ENCODE measurements around the gene USP40.

Gene USP40

GRCh38 chr2:233492078-233492477 is 74.5 kb downstream of the USP40 start:
- no peak for DNase-seq

- DNase-seq: no peak
Measured at GRCh38 chr2:233491326-233491725, 75.3 kb downstream of the USP40 start.

GRCh38 chr2:233490831-233491230 is 75.8 kb downstream of the USP40 start:
- no peak for DNase-seq

- DNase-seq: no peak
Measured at GRCh38 chr2:233489666-233490065, 76.9 kb downstream of the USP40 start.

- no peak for DNase-seq
Measured at GRCh38 chr2:233489143-233489542, 77.4 kb downstream of the USP40 start.

- DNase-seq: no peak
Measured at GRCh38 chr2:233487748-233488345, 78.7 kb downstream of the USP40 start.

GRCh38 chr2:233486778-233487552 is 79.6 kb downstream of the USP40 start:
- no peak for DNase-seq

- no peak for DNase-seq
Measured at GRCh38 chr2:233486357-233486756, 80.2 kb downstream of the USP40 start.

GRCh38 chr2:233485726-233486125 is 80.9 kb downstream of the USP40 start:
- no peak for DNase-seq

GRCh38 chr2:233482616-233483015 is 84.0 kb downstream of the USP40 start:
- DNase-seq: no peak

GRCh38 chr2:233481368-233482142 is 85.0 kb downstream of the USP40 start:
- no peak for DNase-seq

GRCh38 chr2:233480490-233481202 is 85.9 kb downstream of the USP40 start:
- DNase-seq: no peak

- DNase-seq: no peak
Measured at GRCh38 chr2:233479616-233480489, 86.7 kb downstream of the USP40 start.

GRCh38 chr2:233477548-233478433 is 88.8 kb downstream of the USP40 start:
- no peak for DNase-seq

GRCh38 chr2:233476651-233477547 is 89.7 kb downstream of the USP40 start:
- DNase-seq: no peak

GRCh38 chr2:233476063-233476410 is 90.5 kb downstream of the USP40 start:
- no peak for DNase-seq

GRCh38 chr2:233474308-233475160 is 92.0 kb downstream of the USP40 start:
- DNase-seq: no peak

GRCh38 chr2:233473878-233474277 is 92.7 kb downstream of the USP40 start:
- DNase-seq: no peak

GRCh38 chr2:233473386-233473791 is 93.2 kb downstream of the USP40 start:
- DNase-seq: no peak

Measured in activated CD8-positive, alpha-beta memory T cell treated with anti-CD3 and anti-CD28 coated beads, Interleukin-2, amount 50 U/mL, for 4 hours (primary cell).